Natural killer cell (primary cell): ENCODE results near the gene RPL39L. TPM values are rescaled to one million over a fixed set of nuclear protein-coding genes. Genes with fewer than 3 reads are reported as not detected.

Experiments
- ATAC-seq, 3 donors: fragments of 150-1000 bp in 2 of 3; fragments of 200-7000 bp in 1 of 3; cut with Tn5 transposase; 1 replicate in 1 of 3; 2 replicates in 2 of 3; pipeline ENCODE4 v1.10.0; 2021; ENCODE audit warnings: mild to moderate bottlenecking in 2 of 3, moderate library complexity in 2 of 3
- DNase-seq, 2 donors: peaks; one replicate each; pipeline versions ENCODE4 v3.0.0 to v3.0.0-alpha.2; 2013 to 2021; ENCODE audit warnings: mixed read lengths in 1 of 2
- H3K27ac ChIP-seq: one replicate; pipeline ENCODE4 v1.5.1; 2013; ENCODE audit warnings: mild to moderate bottlenecking, low read length
- H3K27me3 ChIP-seq: one replicate; pipeline ENCODE4 v1.6.1; 2013; ENCODE audit warnings: low read length; ENCODE audit not compliant: control insufficient read depth, insufficient read depth
- H3K36me3 ChIP-seq: one replicate; pipeline ENCODE4 v1.6.1; 2013; ENCODE audit warnings: low read length; ENCODE audit not compliant: control insufficient read depth, insufficient read depth
- H3K4me1 ChIP-seq: one replicate; pipeline ENCODE4 v1.6.1; 2013; ENCODE audit warnings: low read length; ENCODE audit not compliant: control insufficient read depth, insufficient read depth
- H3K4me3 ChIP-seq: one replicate; pipeline ENCODE4 v1.5.1; 2013; ENCODE audit warnings: low read length
- H3K9me3 ChIP-seq: one replicate; pipeline ENCODE4 v1.6.1; 2013; ENCODE audit warnings: low read length; ENCODE audit not compliant: control insufficient read depth, insufficient read depth
- H3K27ac Mint-ChIP-seq, 2 donors: one replicate each; pipeline ENCODE4 v1.8.0; 2022; ENCODE audit warnings: mild to moderate bottlenecking in 2 of 2, mixed read lengths in 2 of 2, moderate library complexity in 1 of 2
- H3K27me3 Mint-ChIP-seq, 2 donors: one replicate each; pipeline ENCODE4 v1.8.0; 2022; ENCODE audit warnings: low read depth in 2 of 2, mixed read lengths in 2 of 2
- H3K36me3 Mint-ChIP-seq: one replicate; pipeline ENCODE4 v1.8.0; 2022; ENCODE audit warnings: mixed read lengths
- H3K4me1 Mint-ChIP-seq, 2 donors: one replicate each; pipeline ENCODE4 v1.8.0; 2022; ENCODE audit warnings: mixed read lengths in 2 of 2
- H3K4me3 Mint-ChIP-seq: one replicate; pipeline ENCODE4 v1.8.0; 2022; ENCODE audit warnings: mild to moderate bottlenecking, moderate library complexity, mixed read lengths
- H3K9me3 Mint-ChIP-seq, 2 donors: one replicate each; pipeline ENCODE4 v1.8.0; 2022; ENCODE audit warnings: mixed read lengths in 2 of 2
- CTCF ChIP-seq: fragments of 200-600 bp; IDR thresholded peaks from one replicate; pipeline ENCODE4 v1.8.0; 2022; ENCODE audit warnings: antibody characterized with exemption
- WGBS: methylation state at CpG from one replicate; pipeline ENCODE4 v1.1.7; 2013; ENCODE audit warnings: missing lambda C conversion rate; ENCODE audit not compliant: insufficient coverage; 5-methylcytosine and 5-hydroxymethylcytosine counted together
- intact Hi-C: fragments of 100-400 bp; cut with micrococcal nuclease; formaldehyde crosslinking; loops from one replicate; pipeline ENCODE4 v1.14.2; 2022
- total RNA-seq, 4 donors: library from RNA; stranded (reverse); fragments of 120-200 nt in 1 of 4; gene quantifications; one replicate each; pipeline versions ENCODE4 v1.2.3 to v1.2.4, GENCODE V29; 2013 to 2022

RPL39L gene
- total RNA-seq, 3 donors from 2014 or later (not counting 1 experiment from before 2014, with no cell fraction given) = 3.1 to 6.6 (median 4.3) TPM

GRCh38 chr3:187102073-187102634, 37.1 kb downstream of the RPL39L start:
- no peaks in the 10 kb centered on the region for H3K36me3 Mint-ChIP-seq
- H3K4me3 ChIP-seq = no peak overlapping the region
- no peak for TF ChIP-seq CTCF
- H3K4me1 ChIP-seq = peaks cover 24% of the 10 kb centered on the region
- peaks cover 37 to 44% of the 10 kb centered on the region in 2 donors for H3K4me1 Mint-ChIP-seq
- peak overlapping the region in 1 of 2 donors; percentile 49 for H3K27ac Mint-ChIP-seq
- H3K27me3 ChIP-seq = no peaks in the 10 kb centered on the region
- no peaks in the 10 kb centered on the region for H3K36me3 ChIP-seq
- peaks cover 13 to 44% of the 10 kb centered on the region in 2 donors for H3K27me3 Mint-ChIP-seq
- no peak overlapping the region for H3K27ac ChIP-seq
- no peaks in the 10 kb centered on the region for H3K9me3 ChIP-seq
- intact Hi-C loops = no loop called here
- DNase-seq = no peak
- H3K4me3 Mint-ChIP-seq = peak overlapping the region; percentile 70
- WGBS = 100% methylated on average over 1 of the region's 1 CpG
- peaks cover 0 to 3% of the 10 kb centered on the region in 2 donors for H3K9me3 Mint-ChIP-seq
- no peak for ATAC-seq

DNA sequence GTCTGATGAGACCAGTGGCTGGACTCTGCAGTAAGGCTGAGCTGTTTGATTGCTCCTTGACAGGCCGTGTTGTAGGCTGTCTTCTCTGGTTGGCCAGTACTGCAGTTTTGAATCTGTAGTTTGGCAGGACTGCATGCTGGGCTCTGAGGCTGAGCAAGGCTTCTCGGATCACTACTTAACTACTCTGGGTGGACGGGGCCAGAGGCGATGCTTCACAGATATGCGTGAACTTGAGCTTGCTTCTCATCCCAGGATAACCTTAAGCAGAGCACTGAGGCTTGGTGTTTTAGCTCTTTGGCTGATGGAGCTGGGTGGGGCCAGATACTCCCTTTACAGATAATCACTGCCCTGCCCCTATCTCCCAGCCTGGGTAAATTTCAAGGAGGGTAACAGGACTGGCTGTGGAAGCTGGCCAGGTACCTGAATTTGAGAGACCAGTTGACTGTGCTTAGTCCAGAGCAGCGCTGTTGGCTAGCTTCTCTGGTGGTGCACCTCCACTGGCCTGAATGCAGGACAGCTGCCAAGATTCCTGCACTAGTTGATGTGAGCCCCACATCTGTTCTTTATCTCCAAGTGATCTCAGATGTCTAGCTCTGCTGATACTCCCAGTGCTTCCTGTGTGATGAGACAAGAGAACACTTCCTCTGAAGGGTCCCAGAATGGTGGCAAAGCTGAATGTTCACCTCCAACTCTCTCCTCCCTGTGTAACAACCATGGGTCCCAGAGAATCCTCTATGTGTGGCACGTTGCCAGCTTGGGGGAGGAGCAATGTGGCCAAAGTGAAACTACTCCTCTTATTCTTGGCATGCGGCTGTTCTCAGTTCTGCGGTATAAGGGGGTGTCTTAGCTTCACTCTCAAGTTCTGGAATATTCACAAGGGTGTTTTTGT, 37.9 kb downstream of the RPL39L start:
- H3K27me3 Mint-ChIP-seq = peaks cover 13 to 37% of the 10 kb centered on the region in 2 donors
- H3K9me3 Mint-ChIP-seq = peaks cover 0 to 3% of the 10 kb centered on the region in 2 donors
- DNase-seq (peak; percentile 41 to 75), ATAC-seq (peak; percentile 59 to 70 (median 66))
- 66% methylated on average over 9 of the region's 9 CpGs for WGBS
- Histone ChIP-seq H3K27me3 (no peaks in the 10 kb centered on the region), H3K9me3 (no peaks in the 10 kb centered on the region), H3K4me1 (peaks cover 24% of the 10 kb centered on the region), H3K27ac (no peak overlapping the region), H3K36me3 (no peaks in the 10 kb centered on the region), H3K4me3 (no peak overlapping the region)
- peak overlapping the region in 1 of 2 donors; percentile 49 for H3K27ac Mint-ChIP-seq
- H3K36me3 Mint-ChIP-seq = no peaks in the 10 kb centered on the region
- peaks cover 37 to 51% of the 10 kb centered on the region in 2 donors for H3K4me1 Mint-ChIP-seq
- intact Hi-C loops = no loop called here
- TF ChIP-seq CTCF = no peak
- H3K4me3 Mint-ChIP-seq = peak overlapping the region; percentile 70

DNA sequence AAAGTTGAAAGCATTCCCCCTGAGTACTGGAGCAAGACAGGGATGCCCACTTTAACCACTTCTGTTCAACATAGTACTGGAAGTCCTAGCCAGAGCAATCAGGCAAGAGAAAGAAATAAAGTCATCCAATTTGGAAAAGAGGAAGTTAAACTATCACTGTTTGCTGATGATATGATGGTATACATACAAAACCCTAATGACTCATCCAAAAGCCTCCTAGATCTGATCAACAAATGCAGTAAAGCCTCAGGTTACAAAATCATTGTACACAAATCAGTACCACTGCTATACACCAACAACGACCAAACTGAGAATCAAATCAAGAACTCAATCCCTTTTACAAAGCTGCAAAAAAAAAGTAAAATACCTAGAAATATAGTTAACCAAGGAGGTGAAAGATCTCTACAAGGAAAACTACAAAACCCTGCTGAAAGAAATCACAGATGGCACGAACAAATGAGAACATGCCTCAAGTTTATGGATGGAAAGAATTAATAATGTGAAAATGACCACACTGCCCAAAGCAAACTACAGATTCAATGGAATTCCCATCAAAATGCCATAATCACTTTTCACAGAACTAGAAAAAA, 40.3 kb downstream of the RPL39L start:
- Mint-ChIP-seq H3K27me3 (peaks cover 7 to 26% of the 10 kb centered on the region in 2 donors), H3K4me1 (peaks cover 20 to 35% of the 10 kb centered on the region in 2 donors), H3K4me3 (no peak overlapping the region), H3K9me3 (peaks cover 0 to 3% of the 10 kb centered on the region in 2 donors), H3K36me3 (no peaks in the 10 kb centered on the region), H3K27ac (no peak overlapping the region)
- ATAC-seq (no peak), DNase-seq (no peak)
- H3K4me3 ChIP-seq = no peak overlapping the region
- H3K36me3 ChIP-seq = no peaks in the 10 kb centered on the region
- no peaks in the 10 kb centered on the region for H3K9me3 ChIP-seq
- no peak for TF ChIP-seq CTCF
- WGBS = no CpG with 5 or more reads among the region's 2 CpGs
- intact Hi-C loops = no loop called here
- H3K27ac ChIP-seq = no peak overlapping the region
- H3K4me1 ChIP-seq = peaks cover 12% of the 10 kb centered on the region
- H3K27me3 ChIP-seq = no peaks in the 10 kb centered on the region
